NCI-H146 treated with DMSO at 0.1 percent for 48 hours (cell line): ENCODE results near the gene UGT2B7.
A peak's percentile ranks its signal among the peaks of the same experiment; 100 is the strongest.
"Not testable (repeated sequence)": the region's sequence is repeated elsewhere in the genome, so short reads cannot be mapped to it uniquely, and the experiment has no call there.

Experiments used
- DNase-seq: peaks from one replicate; lab custom pipeline; 2025; ENCODE audit not compliant: unreplicated experiment; lab: John Stamatoyannopoulos, UW

Gene UGT2B7

DNA sequence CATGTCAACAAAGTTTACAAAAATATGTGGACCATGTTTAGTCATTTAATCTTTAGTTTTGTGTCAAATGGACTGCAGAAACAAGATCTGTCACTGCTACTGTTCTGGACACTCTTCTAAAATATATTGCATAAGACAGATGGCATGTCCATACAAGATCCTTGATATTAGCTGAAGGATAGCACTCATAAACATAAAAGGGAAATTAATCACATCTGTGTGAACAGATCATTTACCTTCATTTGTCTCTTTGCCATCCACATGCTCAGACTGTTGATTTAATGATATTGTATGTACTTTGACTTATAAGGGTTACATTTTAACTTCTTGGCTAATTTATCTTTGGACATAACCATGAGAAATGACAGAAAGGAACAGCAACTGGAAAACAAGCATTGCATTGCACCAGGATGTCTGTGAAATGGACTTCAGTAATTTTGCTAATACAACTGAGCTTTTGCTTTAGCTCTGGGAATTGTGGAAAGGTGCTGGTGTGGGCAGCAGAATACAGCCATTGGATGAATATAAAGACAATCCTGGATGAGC is at the start of gene UGT2B7:
UGT2B7 (plus strand) TSS at position 364 of the 546 bp plus-strand sequence; CDS start at position 411, 47 bp downstream.
- DNase-seq, result no peak

GRCh38 chr4:69049860-69050259 is 46.4 kb upstream of the UGT2B7 start:
- no peak for DNase-seq

GRCh38 chr4:69050853-69051575 is 45.3 kb upstream of the UGT2B7 start:
- not testable (repeated sequence) for DNase-seq

GRCh38 chr4:69051576-69051943 is 44.7 kb upstream of the UGT2B7 start:
- DNase-seq, result no peak

DNA sequence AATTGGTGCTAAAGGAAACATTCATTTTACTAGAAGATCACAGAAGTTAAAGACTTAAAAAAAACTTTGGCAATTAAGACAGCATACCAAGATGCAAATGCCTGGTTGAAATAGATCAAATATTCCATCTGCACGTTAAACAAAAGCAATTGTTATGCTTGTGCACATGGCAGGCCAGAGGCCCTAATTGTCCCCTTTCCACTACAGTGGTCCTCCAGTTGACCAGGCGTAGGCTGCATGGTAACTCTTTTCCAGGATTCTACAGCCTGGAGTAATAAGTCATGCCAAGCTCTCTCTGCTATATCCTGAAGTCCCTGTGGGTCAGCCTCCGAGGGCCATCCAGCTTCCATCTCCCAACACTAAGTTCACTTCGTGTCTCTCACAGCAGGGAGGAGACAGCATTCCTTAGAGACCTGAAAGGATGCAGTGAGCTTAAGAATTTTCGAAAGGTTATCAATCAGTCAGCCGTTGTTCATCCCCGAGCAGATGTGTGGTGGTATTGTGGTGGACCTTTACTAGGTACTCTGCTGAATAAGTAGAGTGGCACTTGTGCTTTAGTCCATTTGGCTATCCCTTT is 42.9 kb upstream of the UGT2B7 start:
- not testable (repeated sequence) for DNase-seq

- not testable (repeated sequence) for DNase-seq
These were observed 42.2 kb upstream of the UGT2B7 start for GRCh38 chr4:69054033-69054432.

- no peak for DNase-seq
These were observed 41.6 kb upstream of the UGT2B7 start for GRCh38 chr4:69054578-69055200.

DNA sequence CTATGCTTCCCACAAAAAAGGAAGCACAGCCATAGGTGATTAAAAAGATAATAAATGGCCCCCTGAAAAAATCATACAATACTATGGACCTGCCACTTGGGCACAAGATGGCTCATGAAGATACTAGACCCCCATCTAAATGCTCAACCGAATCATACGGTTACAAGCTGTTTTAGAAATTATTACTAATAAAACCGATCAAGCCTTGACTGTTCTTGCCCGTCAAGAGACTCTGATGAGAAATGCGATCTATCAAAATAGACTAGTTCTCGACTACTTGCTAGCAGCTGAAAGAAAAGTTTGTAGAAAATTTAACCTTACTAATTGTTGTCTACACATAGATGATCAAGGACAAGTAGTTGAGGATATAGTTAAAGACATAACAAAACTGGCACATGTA is 40.1 kb upstream of the UGT2B7 start:
- no peak for DNase-seq

- no peak for DNase-seq
These were observed 39.2 kb upstream of the UGT2B7 start for GRCh38 chr4:69056921-69057550.

DNA sequence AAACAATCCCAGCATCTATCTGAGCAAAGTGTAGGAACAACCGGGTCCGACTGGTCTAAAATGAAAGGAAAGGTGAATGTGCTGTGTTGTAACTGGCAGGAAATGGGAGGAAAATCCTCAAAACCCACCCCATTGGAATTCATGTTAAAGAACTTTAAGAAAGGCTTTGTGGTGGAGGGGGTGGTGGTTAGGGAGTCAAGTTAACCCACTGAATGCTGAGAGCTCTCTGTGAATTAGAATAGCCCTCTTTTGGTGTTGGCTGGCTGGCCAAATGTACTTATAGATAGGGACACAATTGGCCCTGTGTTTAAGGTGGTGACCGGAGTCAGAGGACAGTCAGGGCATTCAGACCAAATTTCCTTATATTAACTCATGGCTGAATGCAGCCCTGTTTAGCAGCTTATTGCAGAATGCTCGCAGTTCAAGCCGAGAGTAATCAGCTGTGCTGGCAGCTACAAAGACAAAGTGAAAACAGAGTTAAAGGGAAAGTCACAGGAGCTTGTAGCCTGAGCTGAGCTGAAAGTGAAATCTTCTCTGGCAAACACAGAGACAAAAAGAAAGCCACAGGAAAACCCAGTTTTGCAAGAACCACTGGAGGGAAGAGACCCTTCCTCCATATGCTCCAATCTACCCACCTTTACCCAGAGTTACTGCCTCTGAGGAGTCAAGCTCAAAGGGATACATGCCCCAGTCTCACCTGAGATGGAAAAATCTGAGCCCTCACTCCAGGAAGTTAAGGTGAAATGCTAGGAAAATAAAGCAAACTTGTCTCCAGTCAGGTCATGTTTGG is 38.5 kb upstream of the UGT2B7 start:
- no peak for DNase-seq

DNA sequence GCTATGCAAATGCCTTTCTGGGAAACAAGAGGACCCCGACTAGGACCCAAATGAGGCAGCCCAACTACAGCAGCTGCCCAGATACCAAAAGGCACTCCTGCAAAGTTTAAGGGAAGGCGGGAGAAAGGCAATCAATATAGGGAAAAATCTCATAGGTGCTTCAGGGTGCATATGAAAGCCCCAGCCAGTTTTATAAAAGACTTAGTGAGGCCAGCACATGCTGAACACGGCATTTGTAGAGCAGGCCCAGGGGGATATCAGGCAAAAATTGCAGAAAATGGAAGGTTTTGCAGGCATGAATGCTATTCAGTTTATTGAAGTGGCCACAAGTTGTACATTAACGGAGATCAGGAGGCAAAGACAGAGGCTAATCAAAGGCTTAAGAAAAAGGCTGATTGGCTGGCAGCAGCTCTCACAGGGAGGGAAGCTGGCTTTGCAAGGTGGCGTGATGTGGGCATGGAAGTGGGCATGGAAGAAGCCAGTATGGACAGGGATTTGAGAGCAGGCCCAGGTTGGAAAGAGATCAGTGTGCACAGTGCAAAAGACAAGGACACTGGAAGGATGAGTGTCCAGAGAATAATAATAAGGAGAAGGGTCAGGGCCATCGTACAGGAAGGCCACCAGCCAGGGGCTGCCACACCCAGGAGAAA is 37.7 kb upstream of the UGT2B7 start:
- no peak for DNase-seq

DNA sequence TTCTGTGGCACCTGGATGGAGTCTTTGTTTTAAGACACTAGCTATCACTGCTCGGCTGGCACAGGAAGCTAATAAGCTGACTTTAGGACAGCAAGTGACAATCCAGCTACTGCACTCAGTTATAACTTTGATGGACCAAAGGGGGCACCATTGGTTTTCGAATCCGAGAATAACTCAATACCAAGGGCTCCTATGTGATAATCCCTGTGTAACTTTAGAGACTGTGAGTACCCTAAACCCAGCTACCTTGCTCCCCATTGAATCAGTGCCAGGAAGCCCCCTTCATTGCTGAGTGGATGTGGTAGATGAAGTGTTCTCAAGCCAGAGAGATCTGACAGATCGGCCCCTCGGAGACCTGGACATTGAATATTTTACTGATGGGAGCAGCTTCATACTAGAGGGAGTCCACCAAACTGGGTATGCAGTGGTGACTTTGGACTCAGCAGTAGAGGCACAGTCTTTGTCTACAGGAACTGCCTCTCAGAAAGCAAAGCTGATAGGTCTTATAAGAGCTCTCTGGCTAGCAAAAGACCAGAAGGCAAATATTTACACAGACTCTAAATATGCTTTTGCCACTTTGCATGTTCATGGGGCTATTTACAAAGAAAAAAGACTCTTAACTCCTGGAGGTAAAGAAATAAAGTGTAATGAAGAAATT is 35.5 kb upstream of the UGT2B7 start:
- peak; percentile 32 for DNase-seq

DNA sequence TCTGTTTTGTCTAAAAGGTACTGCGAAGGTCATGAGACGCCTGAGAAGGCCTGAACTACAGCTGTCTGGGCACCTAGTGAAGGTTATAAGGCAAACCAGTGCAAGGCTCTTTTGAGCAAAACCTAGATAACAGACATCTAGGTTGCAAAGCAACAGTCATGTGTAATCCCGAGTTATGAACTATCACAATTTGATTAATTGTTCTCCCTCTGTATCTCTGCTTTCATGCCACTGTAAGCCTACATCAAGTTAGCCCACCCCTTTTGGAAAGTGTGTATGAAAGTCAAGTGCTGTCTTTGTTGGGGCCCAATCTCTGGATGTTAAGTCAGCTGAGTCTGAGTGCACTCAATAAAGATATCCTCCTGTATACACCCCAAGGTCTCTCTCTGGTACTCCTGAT is 31.9 kb upstream of the UGT2B7 start:
- no peak for DNase-seq

DNA sequence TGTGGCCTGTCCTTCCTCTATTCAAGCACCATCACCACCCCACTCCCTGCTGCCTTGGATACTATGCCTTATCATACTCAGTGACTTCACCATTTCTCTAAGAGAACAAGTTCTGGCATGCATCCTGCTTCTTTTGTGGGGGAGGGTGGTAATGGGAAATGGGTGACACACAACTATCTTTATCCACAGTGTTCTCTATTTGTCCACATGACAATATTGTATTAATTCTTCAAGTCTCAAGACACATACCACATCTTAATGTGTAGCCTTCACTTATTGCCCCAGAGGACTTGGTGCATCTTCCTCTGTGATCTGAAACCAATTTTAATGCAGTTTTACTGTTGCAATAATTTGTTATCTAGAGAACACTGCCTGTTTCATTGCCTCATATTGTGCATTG is 29.3 kb upstream of the UGT2B7 start:
- DNase-seq, result no peak

GRCh38 chr4:69069085-69069484 is 27.2 kb upstream of the UGT2B7 start:
- no peak for DNase-seq

DNA sequence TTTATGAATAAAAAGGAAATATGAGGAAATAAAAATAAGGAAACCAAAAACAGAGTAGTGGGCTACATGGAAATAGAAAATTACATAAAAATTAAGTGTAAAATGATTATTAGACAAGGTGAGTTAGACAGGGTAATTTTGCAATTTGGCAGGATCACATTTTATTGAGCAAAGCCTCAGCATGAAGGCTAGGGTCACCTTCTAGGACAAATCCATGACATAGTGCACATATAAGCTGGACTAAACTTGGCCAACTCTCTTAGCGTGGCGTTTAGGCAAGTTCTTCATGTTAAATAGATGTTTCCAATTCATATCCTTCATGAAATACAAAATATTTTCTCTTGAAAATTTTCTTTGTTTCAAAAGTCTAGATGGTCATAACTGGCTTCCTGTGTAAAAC is 25.7 kb upstream of the UGT2B7 start:
- DNase-seq, result no peak

DNA sequence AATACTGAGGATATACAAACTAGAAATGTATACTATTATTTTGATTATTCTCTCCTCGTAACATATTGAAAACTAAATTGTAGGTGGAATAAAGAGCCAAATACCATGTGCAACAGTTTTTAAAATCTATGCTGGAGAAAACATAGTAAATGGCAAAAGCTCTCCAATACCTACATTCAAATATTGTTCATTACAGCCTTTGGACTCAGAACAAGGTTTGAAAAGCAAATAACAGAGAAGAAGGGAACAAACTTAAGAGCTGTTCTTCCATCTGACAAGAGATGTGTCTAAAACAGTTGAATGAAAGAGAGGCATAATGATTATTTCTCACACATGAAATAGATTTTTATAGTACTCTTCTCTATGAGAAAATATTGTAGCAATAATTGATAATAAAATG is 25.0 kb upstream of the UGT2B7 start:
- DNase-seq, result no peak

DNA sequence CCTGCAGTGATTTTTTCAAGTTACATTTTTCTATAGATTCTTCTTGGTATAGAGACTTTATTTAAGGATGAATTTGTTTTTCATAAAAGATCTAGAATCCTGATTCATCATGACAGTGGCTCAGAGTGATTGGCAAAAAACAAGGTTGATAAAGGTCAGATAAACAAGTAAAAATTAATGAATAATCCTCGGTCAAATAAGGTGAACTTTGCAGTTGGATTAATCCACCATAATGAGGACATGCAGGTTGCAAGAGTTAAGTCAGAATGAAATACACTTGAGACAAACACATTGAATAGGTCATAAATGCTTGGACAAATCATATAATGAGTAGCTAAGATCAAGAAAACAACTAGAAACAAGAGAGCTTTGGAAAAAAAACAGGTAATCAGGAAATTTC is 22.9 kb upstream of the UGT2B7 start:
- DNase-seq, result no peak

DNA sequence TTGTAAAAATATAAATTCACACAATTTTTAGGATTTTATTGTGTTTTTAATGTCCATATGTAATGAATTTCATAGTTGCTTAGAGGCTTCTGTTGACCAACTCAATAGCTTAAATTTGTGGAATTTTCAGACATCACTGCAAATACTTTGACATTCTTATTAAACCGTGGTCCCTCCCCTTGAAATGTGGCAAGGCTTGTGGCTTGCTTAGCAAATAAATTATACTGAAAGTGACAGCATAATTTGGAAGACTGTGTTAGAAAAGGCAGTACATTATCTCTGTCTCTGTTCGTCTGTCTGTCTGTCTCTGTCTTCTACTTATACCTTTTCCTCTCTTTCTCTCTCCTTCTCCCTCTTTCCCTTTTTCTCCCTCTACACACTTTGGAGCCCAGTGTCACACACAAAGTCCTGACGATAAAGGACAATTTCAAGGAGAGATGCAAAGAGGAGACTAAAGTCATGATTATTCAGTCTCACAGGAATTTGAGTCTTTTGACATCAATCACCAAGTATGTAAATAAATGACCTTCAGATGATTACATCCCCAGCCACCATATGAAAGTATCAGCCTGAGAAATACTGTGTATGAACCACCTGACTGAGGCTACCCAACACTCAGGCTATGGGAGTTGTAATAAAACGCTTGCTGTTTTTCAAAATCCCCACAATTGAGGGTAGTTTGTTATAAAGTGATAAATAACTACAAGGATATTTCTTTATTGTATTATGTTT is 21.0 kb upstream of the UGT2B7 start:
- no peak for DNase-seq
